ENCODE measurements around the gene MITF.
"Not testable (repeated sequence)": the region's sequence is repeated elsewhere in the genome, so short reads cannot be mapped to it uniquely, and the experiment has no call there.

Gene MITF

GRCh38 chr3:69872783-69873378 is 133.6 kb downstream of the MITF start:
- no peak for DNase-seq (ENCODE audit: low spot score)

DNA sequence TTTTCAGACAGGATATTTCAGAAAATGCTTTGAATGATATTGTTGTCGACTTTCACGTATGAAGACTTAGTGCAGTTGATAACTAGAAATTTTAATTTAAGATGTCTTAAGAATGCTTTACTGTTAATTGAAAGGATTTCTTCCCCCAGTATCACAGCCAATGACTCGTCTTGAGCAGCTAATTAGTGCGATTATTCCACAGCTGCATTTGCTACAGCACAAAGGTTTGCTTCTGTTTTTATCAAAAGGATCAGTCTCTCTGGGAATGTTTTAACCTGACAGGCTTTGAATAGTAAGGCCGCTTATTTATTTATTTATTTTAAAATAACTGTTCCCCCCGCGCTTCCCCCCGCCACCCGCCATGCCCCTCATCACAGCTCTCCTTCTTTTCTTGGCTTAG is 136.8 kb downstream of the MITF start:
- no peak for DNase-seq (ENCODE audit: low spot score)

DNA sequence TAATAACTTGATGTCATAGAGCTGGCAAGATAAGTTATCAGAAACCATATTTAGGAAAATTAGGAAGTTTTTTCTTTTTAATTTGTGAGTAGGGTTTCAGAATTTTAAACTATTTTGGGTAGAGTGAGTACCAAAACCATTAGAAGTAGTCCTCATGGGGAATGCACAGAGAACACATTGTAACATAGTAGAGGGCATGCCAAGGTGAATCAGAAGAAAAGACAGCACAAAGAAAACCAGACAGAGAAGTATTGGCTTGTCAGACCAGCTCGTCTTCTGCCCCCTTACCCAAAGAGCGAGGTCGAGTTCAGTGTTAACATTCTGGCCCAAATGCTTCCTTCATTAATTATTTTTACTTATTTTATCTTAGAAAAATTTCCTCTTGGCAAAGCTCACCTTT is 139.0 kb downstream of the MITF start:
- DNase-seq (ENCODE audit: low spot score), result no peak

- DNase-seq (ENCODE audit: low spot score), result no peak
Observed at GRCh38 chr3:69879051-69879450, 139.8 kb downstream of the MITF start.

DNA sequence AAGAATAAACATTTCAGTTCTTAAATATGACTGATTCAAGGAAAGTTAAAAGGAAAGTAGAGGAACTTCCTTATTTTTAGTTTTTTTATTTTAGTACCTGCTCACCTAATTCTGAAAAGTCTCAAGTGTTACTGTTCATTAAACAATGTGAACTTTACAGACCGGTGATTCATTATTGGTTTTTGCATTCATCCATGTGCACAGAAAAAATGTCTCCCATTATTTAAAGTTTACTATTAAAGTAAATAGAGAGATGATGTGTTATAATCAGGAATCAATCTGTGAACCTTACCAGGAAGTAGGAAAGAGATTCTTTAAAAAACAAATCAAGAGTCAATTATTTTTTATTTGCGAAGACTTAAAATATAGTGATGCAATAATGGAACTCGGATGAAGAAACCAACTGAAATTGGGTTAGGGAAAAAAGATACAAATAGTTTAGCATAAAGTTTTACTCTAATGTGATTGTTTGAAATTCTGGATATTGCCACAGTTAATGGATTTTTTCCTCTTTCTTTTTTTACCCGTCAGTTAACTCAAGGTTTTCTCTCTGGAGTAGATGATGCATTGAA is 140.9 kb downstream of the MITF start:
- no peak for DNase-seq (ENCODE audit: low spot score)

DNA sequence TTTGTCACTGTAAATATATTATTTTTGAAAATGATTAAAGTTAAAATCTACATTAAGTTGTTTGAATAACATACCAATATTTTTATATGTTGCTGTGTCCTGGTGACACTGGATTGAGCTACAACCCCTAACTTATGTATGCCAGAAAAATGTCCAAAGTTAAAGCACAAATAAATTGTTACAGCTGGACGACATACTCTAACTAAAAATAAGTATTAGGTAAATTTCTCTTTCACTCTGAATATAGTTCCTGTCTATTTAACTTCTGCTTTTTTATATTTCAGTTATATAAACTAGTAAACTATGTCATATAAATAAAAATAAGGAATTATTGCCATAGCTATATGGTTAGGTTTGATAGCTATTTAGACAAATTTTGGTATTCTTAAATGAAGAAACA is 141.8 kb downstream of the MITF start:
- no peak for DNase-seq (ENCODE audit: low spot score)

DNA sequence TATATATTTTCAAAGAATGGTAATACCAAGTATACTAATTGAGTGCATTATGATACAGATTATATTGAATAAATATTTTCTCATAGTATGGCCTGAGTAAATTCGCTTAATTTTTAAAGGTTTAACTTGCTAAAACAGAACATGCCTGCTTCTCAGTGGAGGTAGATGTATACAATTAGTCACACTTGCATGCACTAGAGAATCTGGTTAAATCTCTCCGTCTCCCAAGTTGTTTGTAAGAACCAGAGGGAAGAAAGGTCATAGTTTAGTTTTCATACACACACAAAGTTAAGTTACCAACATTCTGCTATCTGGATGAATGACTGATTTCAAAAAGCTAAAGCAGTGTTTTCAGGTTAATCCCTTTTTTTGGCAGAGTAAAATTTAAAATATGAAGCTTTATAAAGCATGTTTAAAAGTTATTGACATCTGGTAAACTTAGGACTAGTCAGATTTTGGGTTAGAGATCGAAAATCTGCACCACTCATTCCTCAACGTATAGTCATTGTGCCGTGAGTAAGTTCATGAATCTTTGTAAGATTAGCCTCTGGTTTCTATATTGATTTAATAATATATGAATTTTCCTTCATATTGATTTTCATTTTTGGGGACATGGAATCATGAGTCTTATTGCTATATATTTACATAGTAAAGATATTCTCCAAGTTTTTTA is 142.6 kb downstream of the MITF start:
- no peak for DNase-seq (ENCODE audit: low spot score)

DNA sequence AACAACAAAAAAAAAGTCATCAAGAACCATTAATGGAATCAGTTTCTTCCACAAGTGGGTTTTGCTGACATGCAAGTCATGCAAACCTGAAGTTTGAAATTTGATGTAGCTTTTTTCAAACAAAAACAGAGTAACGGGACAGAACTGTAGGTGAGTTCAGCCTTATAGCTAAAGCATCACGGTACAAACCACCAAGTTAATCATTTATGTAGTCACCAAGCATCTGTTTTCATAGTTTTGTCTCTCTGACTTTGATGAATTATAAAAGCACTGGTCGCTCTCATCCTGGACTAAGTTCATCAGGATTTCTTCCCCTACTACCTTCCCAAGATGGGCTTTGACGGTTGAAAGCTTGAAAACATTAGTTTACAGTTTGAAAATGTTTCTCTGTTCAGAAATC is 143.3 kb downstream of the MITF start:
- DNase-seq (ENCODE audit: low spot score), result no peak

DNA sequence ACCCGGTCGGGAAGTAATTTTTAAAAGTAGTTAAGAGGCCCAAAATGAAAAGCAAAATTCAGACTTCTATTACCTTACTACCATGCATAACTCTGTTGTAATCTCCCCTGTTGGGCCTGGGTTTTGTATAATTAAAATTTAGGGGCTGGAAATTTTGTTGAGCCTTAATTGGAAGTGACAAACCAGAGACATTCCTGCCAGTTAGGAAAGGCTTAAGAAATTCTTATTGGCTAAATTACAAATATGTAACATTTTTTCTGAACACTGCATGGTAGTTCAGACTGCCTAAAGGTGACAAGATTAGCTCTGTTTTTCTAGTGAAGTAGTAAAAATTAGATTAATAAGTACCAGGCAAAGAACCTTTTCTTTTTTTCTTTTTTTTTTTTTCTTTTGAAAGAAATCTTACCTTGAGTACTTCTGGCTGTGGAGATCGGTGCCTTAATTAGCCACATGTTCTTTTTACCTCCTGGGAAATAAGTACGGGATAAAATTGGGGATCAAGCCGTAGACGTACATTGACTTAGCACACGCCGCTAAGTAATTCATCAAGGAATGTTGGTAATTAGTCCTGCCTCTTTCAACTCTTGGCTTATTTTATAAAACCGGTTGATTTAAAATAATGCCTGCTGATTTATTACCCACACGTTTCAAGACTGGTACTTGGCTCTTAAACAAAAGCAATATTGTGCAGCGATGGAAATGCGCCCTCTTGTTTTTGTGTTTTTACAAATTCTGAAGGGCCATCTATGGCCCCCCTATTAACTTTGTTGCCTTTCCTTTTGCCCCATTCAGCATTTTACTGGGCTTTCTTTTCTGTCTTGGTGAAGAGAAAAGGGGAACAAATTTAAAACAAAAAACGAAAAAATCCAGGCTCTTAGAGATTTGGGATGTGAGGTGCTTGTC is 149.0 kb downstream of the MITF start:
- DNase-seq (ENCODE audit: low spot score), result no peak

DNA sequence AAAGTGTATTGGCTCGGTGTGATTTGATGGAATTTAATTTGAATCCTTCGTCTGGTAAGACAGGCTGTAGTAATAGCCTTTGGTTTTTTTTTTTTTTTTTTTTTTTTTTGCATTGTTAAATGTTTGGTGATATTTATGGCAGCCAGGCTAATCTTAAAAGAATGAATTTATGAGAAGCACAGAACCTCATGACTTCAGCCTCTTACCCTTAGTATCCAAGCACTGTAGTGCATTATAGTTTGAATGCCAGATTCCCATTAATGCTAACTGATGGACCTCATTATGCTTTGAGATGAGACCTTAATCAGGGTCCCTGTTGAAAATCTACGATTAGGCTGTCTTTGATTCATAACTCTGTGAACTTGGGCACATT is 149.7 kb downstream of the MITF start:
- DNase-seq (ENCODE audit: low spot score), result no peak

DNA sequence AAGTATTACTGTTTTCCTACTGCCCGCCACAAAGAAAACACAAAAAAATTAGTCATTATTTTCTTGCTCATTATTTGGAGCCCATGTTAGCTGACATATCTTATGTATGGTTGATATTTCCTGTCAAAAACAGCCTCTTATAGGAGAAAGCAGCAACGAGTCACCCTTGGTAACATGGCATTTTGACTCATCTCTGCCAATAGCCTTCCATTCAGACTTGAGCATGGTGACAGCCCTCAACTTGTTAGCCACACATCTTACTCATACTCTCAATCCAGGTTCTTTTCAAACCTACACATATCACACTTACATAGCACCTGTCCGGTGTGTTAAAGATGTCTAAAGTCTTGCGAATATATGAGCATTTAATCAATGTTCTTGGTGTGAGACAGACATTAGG is 150.8 kb downstream of the MITF start:
- no peak for DNase-seq (ENCODE audit: low spot score)

- DNase-seq (ENCODE audit: low spot score), result no peak
Observed at GRCh38 chr3:69890691-69891090, 151.4 kb downstream of the MITF start.

- no peak for DNase-seq (ENCODE audit: low spot score)
Observed at GRCh38 chr3:69892706-69893105, 153.4 kb downstream of the MITF start.

- DNase-seq (ENCODE audit: low spot score), result no peak
Observed at GRCh38 chr3:69893274-69893673, 154.0 kb downstream of the MITF start.

- DNase-seq (ENCODE audit: low spot score), result no peak
Observed at GRCh38 chr3:69896095-69896494, 156.8 kb downstream of the MITF start.

DNA sequence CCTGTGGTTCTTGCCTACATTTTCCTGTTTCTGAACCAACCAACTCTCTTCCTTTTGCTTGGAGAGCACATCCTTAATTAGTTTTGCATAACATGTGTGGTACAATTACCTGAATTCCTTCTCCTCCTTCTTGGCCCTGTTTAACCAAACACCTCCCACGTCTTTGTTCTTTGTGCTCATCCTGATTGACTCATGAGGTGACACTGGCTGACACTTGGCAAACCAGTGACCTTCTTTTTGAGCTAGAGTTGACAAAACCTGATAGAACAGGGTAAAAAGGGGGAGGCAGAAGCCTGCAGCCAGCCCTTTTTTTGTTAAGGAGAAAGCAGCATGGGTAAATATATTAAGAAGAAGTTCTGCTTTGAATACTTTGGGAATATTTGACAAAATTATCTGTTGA is 161.1 kb downstream of the MITF start:
- no peak for DNase-seq (ENCODE audit: low spot score)

- DNase-seq (ENCODE audit: low spot score), result no peak
Observed at GRCh38 chr3:69901802-69902201, 162.5 kb downstream of the MITF start.

DNA sequence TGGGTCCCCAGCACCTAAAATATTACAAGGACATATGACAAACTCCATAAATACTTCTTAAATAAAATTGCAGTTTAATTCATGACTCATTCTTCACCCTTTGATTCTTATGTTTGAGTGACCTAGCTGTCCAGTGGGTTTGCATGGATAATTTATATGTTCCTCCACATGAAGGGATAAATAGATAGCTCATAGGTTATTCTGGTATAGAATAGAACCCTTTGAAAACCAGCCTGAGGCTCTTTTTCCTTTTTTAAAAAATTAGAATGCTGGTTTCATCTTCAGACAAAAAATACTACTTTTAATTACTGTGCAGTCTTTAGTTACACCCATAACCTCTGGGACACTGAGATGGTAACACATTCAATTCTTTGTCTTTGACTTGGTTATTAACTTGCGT is 163.1 kb downstream of the MITF start:
- DNase-seq (ENCODE audit: low spot score), result no peak

- no peak for DNase-seq (ENCODE audit: low spot score)
Observed at GRCh38 chr3:69906351-69906966, 167.2 kb downstream of the MITF start.

- DNase-seq (ENCODE audit: low spot score), result no peak
Observed at GRCh38 chr3:69907554-69907953, 168.3 kb downstream of the MITF start.

GRCh38 chr3:69909859-69910258 is 170.6 kb downstream of the MITF start:
- DNase-seq (ENCODE audit: low spot score), result not testable (repeated sequence)

DNA sequence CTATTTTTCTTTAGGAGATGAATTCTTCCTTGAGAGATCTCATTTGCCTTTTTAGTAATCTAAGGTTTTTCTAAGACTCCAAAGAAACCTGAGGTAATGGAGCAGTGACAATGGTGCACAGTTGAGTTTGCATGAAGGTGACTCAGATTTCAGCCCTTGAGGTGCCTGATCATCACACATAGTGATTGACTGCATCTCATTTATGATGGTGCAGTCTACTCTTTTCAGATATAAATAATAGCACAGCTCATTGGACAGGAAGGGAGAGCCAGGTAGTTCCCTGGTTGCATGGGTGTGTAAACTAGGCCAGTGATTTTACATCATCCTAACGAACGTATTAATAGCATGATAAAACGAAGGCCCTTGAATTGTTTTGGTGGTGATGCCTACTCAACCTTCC is 174.2 kb downstream of the MITF start:
- no peak for DNase-seq (ENCODE audit: low spot score)

All from hematopoietic multipotent progenitor cell treated with erythropoietin and hydrocortisone succinate and interleukin-3 and kit ligand, for 15 days (in vitro differentiated cells).